PFSK-1 (cell line): ENCODE measurements around the gene NR1D2.

Source experiments
- POLR2AphosphoS5 ChIP-seq: IDR thresholded peaks from 2 replicates; pipeline ENCODE4 v1.6.1; 2012; ENCODE audit warnings: low read depth, mild to moderate bottlenecking, control low read depth, low read length, moderate library complexity
- TAF1 ChIP-seq: IDR thresholded peaks from 2 replicates; pipeline ENCODE4 v1.6.1; 2012; ENCODE audit warnings: low read length, control low read depth, borderline replicate concordance; ENCODE audit not compliant: insufficient read depth
- TF ChIP-seq, protein P1 (sequence below), 2 experiments: IDR thresholded peaks; 2 replicates each; pipeline versions ENCODE4 v1.6.1 to v1.8.0; 2011 to 2012; ENCODE audit warnings: low read depth in 2 of 2, low read length in 2 of 2, control low read depth in 1 of 2, inconsistent platforms in 1 of 2, mild to moderate bottlenecking in 1 of 2, moderate library complexity in 1 of 2; ENCODE audit not compliant: insufficient read depth in 1 of 2

DNA sequence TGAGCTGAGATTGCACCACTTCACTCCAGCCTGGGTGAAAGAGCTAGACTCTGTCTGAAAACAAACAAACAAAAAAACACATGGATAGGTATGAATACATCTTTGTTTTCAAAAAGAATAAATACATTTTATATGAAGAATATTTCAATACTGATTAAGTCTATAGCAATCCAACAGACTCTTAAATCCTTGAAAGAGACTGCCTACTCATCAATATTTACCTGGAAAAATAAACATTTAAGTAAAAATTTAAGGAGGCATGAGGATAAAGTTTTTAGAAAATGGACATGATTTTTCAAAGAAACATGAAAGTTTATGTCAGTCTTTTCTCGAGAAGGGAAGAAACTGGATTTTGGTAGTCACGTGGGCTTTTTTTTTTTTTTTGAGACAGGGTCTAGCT is 33.7 kb upstream of the NR1D2 start:
- TF ChIP-seq POLR2AphosphoS5 (no peak), TAF1 (no peak)
- TF ChIP-seq, protein P1, sequence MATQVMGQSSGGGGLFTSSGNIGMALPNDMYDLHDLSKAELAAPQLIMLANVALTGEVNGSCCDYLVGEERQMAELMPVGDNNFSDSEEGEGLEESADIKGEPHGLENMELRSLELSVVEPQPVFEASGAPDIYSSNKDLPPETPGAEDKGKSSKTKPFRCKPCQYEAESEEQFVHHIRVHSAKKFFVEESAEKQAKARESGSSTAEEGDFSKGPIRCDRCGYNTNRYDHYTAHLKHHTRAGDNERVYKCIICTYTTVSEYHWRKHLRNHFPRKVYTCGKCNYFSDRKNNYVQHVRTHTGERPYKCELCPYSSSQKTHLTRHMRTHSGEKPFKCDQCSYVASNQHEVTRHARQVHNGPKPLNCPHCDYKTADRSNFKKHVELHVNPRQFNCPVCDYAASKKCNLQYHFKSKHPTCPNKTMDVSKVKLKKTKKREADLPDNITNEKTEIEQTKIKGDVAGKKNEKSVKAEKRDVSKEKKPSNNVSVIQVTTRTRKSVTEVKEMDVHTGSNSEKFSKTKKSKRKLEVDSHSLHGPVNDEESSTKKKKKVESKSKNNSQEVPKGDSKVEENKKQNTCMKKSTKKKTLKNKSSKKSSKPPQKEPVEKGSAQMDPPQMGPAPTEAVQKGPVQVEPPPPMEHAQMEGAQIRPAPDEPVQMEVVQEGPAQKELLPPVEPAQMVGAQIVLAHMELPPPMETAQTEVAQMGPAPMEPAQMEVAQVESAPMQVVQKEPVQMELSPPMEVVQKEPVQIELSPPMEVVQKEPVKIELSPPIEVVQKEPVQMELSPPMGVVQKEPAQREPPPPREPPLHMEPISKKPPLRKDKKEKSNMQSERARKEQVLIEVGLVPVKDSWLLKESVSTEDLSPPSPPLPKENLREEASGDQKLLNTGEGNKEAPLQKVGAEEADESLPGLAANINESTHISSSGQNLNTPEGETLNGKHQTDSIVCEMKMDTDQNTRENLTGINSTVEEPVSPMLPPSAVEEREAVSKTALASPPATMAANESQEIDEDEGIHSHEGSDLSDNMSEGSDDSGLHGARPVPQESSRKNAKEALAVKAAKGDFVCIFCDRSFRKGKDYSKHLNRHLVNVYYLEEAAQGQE (IDR thresholded peaks at IDR 0.05; ENCODE audit: insufficient read depth in 1 of 2, low read depth in 2 of 2, low read length in 2 of 2): no peak
